GM12891 (cell line): ENCODE results near the gene TAOK1.

ENCODE experiments used
- DNase-seq: peaks from one replicate; pipeline ENCODE4 v3.0.0; 2011; ENCODE audit warnings: low spot score; ENCODE audit not compliant: insufficient read length
- FAIRE-seq: peaks from 2 replicates; lab custom pipeline; 2011; peaks lifted over from hg19 to GRCh38; lab: Jason Lieb, UNC
- PAX5 ChIP-seq: IDR thresholded peaks from 2 replicates; pipeline ENCODE4 v1.6.1; 2011; ENCODE audit warnings: low read length, moderate library complexity, mild to moderate bottlenecking; ENCODE audit not compliant: insufficient read depth, severe bottlenecking
- POLR2A ChIP-seq: IDR thresholded peaks from 2 replicates; pipeline ENCODE4 v1.6.1; 2011; ENCODE audit warnings: low read depth, low read length, control low read depth
- POLR2AphosphoS5 ChIP-seq: IDR thresholded peaks from 2 replicates; pipeline ENCODE4 v1.6.1; 2011; ENCODE audit warnings: low read depth, low read length, control low read depth
- POU2F2 ChIP-seq: IDR thresholded peaks from 2 replicates; pipeline ENCODE4 v1.6.1; 2011; ENCODE audit warnings: low read depth, mild to moderate bottlenecking, control low read depth, low read length, moderate library complexity
- SPI1 ChIP-seq: IDR thresholded peaks from 2 replicates; pipeline ENCODE4 v1.6.1; 2011; ENCODE audit warnings: low read depth, low read length, control low read depth
- TAF1 ChIP-seq: IDR thresholded peaks from 2 replicates; pipeline ENCODE4 v1.6.1; 2011; ENCODE audit warnings: low read depth, low read length, control low read depth

The TAOK1 gene

DNA sequence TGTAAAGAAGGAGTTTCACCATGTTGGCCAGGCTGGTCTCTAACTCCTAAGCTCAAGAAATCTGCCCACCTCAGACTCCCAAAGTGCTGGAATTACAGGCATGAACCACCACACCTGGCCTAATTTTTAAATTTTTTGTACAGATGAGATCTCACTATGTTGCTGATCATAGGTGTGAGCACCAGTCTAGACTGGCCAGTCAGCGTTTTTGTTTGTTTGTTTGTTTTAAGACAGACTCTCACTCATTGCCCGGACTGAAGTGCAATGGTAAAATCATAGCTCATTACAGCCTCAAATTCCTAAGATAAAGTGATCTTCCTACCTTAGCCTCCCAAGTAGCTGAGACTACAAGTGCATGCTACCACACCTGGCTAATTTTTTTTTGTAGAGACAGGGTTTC lies 38.0 kb upstream of the TAOK1 start:
- TF ChIP-seq PAX5, result no peak
- FAIRE-seq, result no peak
- no peak for DNase-seq

DNA sequence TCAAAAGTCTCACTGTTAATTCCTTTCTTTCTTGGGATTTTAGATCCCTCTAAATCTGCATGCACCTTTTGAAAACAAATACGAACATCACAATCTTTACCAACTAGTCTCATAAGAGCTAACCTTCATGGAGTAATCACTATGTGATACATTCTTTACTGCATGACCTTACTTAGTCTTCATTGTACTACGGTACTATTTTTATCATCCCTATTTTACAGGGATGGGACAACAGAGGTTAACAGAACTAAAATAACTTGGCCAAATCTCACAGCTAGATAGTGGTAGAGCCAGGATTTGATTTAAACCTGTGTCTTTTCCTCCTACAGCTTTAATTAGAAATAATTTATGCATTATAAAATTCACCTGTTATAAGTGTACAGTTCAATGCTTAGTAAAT lies 32.9 kb upstream of the TAOK1 start:
- FAIRE-seq, result no peak
- DNase-seq, result no peak
- TF ChIP-seq SPI1 (no peak), POLR2AphosphoS5 (no peak), POU2F2 (no peak), TAF1 (no peak), POLR2A (no peak), PAX5 (no peak)

GRCh38 chr17:29357821-29358232 lies 32.3 kb upstream of the TAOK1 start:
- DNase-seq, result no peak
- no peak for FAIRE-seq
- TF ChIP-seq POLR2A, result no peak
- TF ChIP-seq TAF1, result no peak
- TF ChIP-seq PAX5, result no peak
- no peak for TF ChIP-seq SPI1
- no peak for TF ChIP-seq POLR2AphosphoS5
- no peak for TF ChIP-seq POU2F2

DNA sequence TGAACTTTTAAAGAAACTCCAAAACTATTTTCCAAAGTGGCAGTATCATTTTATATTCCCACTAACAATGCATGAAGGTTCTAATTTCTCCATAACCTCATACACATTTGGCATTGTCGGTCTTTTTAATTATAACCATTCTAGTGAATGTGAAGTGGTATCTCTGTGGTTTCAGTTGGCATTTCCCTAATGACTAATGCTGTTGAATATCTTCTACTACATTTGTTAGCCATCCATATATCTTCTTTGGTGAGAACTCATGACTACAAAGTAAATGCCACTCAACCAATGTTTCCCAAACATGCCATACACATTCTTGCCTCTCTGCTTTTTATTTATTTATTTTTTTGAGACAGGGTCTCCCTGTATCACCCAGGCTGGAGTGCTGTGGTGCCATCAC lies 31.7 kb upstream of the TAOK1 start:
- DNase-seq (no peak), FAIRE-seq (peak; percentile 75)
- TF ChIP-seq POLR2AphosphoS5, result no peak
- no peak for TF ChIP-seq TAF1
- TF ChIP-seq POLR2A, result no peak
- TF ChIP-seq SPI1, result no peak

DNA sequence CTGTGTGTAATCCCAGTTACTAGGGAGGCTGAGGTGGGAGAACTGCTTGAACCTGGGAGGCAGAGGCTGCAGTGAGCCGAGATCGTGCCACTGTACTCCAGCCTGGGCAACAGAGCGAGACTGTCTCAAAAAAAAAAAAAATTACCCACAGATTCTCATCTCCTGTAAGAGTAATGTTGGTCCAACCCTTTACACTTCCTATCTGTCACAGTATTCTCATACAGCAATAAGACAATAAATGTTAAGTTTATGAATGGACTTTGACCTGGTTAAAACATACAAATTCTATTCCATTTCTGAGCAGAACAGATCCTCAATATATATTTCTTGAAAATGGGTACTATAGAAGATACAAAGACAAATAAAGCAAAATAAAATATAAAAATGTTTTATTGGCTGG lies 30.4 kb upstream of the TAOK1 start:
- DNase-seq, result no peak
- TF ChIP-seq PAX5 (no peak), POLR2A (no peak), POU2F2 (no peak), POLR2AphosphoS5 (no peak), TAF1 (no peak), SPI1 (no peak)
- FAIRE-seq, result no peak

DNA sequence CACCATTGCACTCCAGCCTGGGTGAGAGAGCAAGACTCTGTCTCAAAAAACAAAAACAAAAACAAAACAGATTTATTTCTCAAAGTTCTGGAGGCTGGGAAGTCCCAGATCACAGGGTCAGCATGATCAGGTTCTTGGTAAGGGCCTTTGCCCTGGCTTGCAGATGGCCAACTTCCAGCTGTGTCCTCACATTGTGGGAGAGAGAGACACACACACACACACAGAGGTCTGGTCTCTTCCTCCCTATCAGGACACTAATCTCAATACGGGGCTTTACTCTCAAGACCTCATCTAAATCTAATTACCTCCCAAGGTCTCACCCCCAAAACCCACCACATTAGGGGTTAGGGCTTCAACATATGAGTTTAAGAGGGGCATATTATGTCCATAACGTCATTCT lies 26.4 kb upstream of the TAOK1 start:
- DNase-seq (no peak), FAIRE-seq (no peak)
- no peak for TF ChIP-seq POLR2AphosphoS5
- no peak for TF ChIP-seq TAF1

- FAIRE-seq (no peak), DNase-seq (no peak)
- TF ChIP-seq PAX5 (no peak), POU2F2 (no peak), POLR2A (no peak)
Observed at GRCh38 chr17:29364691-29365090, 25.5 kb upstream of the TAOK1 start.

- TF ChIP-seq PAX5, result no peak
- no peak for TF ChIP-seq POLR2AphosphoS5
- TF ChIP-seq POLR2A, result no peak
- no peak for TF ChIP-seq TAF1
- no peak for DNase-seq
- FAIRE-seq, result no peak
Observed at GRCh38 chr17:29368161-29368560, 22.0 kb upstream of the TAOK1 start.

GRCh38 chr17:29368926-29369325 lies 21.2 kb upstream of the TAOK1 start:
- TF ChIP-seq POU2F2 (no peak), POLR2AphosphoS5 (no peak), TAF1 (no peak), SPI1 (no peak), POLR2A (no peak), PAX5 (no peak)
- FAIRE-seq (no peak), DNase-seq (no peak)

- FAIRE-seq, result peak; percentile 89
- TF ChIP-seq POLR2A (no peak), POU2F2 (0 out of 2 replicates have a peak, but pooled peaks have one; percentile 11)
- peak; percentile 48 for DNase-seq
Observed at GRCh38 chr17:29369831-29370735, 20.1 kb upstream of the TAOK1 start.
